Activated T-helper 9 cell treated with anti-CD3 and anti-CD28 coated beads, Interleukin-2, amount 50 U/mL, for 16 hours (primary cell): ENCODE results near the gene MRPL28.
A peak's percentile ranks its signal among the peaks of the same experiment; 100 is the strongest.
"Not testable (repeated sequence)": the region's sequence is repeated elsewhere in the genome, so short reads cannot be mapped to it uniquely, and the experiment has no call there.

ENCODE experiments used
- DNase-seq: peaks from one replicate; pipeline ENCODE4 v3.0.0-alpha.2; 2020; ENCODE audit warnings: low read depth

MRPL28 gene

GRCh38 chr16:359871-360697 lies 10.3 kb downstream of the MRPL28 start:
- DNase-seq: no peak

GRCh38 chr16:359067-359763 lies 11.1 kb downstream of the MRPL28 start:
- no peak for DNase-seq

- DNase-seq: no peak
Measured at GRCh38 chr16:356741-357140, 13.6 kb downstream of the MRPL28 start.

GRCh38 chr16:354971-355461 lies 15.3 kb downstream of the MRPL28 start:
- no peak for DNase-seq

- DNase-seq: no peak
Measured at GRCh38 chr16:354291-354881, 16.0 kb downstream of the MRPL28 start.

GRCh38 chr16:353404-354290 lies 16.7 kb downstream of the MRPL28 start:
- no peak for DNase-seq

- DNase-seq: peak; percentile 100
Measured at GRCh38 chr16:352547-353403, 17.6 kb downstream of the MRPL28 start, which contains the start of gene AXIN1. Gene AXIN1 (minus strand): TSS chr16:352723. CDS start chr16:347025, 5,698 bp downstream.

- DNase-seq: peak; percentile 22
Measured at GRCh38 chr16:351804-352520, 18.4 kb downstream of the MRPL28 start.

- DNase-seq: no peak
Measured at GRCh38 chr16:350203-350602, 20.1 kb downstream of the MRPL28 start.

- DNase-seq: no peak
Measured at GRCh38 chr16:349211-349610, 21.1 kb downstream of the MRPL28 start.

- not testable (repeated sequence) for DNase-seq
Measured at GRCh38 chr16:348495-348894, 21.8 kb downstream of the MRPL28 start.

GRCh38 chr16:347203-347602 lies 23.1 kb downstream of the MRPL28 start:
- DNase-seq: no peak

- no peak for DNase-seq
Measured at GRCh38 chr16:346587-346986, 23.8 kb downstream of the MRPL28 start.

GRCh38 chr16:345772-346171 lies 24.6 kb downstream of the MRPL28 start:
- DNase-seq: no peak

GRCh38 chr16:342455-343213 lies 27.7 kb downstream of the MRPL28 start:
- no peak for DNase-seq

GRCh38 chr16:341974-342336 lies 28.4 kb downstream of the MRPL28 start:
- not testable (repeated sequence) for DNase-seq

GRCh38 chr16:341095-341973 lies 29.0 kb downstream of the MRPL28 start:
- not testable (repeated sequence) for DNase-seq

GRCh38 chr16:340370-341091 lies 29.8 kb downstream of the MRPL28 start:
- no peak for DNase-seq
